Stomach (tissue), 9 donors: ENCODE results near the gene AAR2. TPM values are rescaled to one million over a fixed set of nuclear protein-coding genes. Genes with fewer than 3 reads are reported as not detected.

Source experiments
- DNase-seq, 2 donors: peaks; one replicate each; pipeline versions ENCODE4 v3.0.0 to v3.0.0-alpha.2; 2013 to 2019
- H3K27ac ChIP-seq, 5 donors: fragments of 200-600 bp in 4 of 5; sonication (generic) in 4 of 5; one replicate each; pipeline ENCODE4 v1.5.1; 2013 to 2019; ENCODE audit warnings: mild to moderate bottlenecking in 1 of 5, moderate library complexity in 1 of 5
- H3K27me3 ChIP-seq, 3 donors: fragments of 200-600 bp; sonication (generic); one replicate each; pipeline ENCODE4 v1.5.1; 2017 to 2019; ENCODE audit warnings: mixed run types in 1 of 3
- H3K36me3 ChIP-seq, 4 donors: fragments of 200-600 bp; sonication (generic); 1 replicate in 3 of 4; 2 replicates in 1 of 4; pipeline ENCODE4 v1.5.1; 2016 to 2019
- H3K4me1 ChIP-seq, 4 donors: fragments of 200-600 bp; sonication (generic); one replicate each; pipeline ENCODE4 v1.5.1; 2016 to 2019
- H3K4me3 ChIP-seq, 4 donors: fragments of 200-600 bp; sonication (generic) in 3 of 4; one replicate each; pipeline ENCODE4 v1.5.1; 2016 to 2019; ENCODE audit warnings: mild to moderate bottlenecking in 1 of 4
- H3K9me3 ChIP-seq, 4 donors: fragments of 200-600 bp; sonication (generic); one replicate each; pipeline ENCODE4 v1.5.1; 2016 to 2019
- EP300 ChIP-seq: sonication (generic); formaldehyde crosslinking; IDR thresholded peaks from one replicate; pipeline ENCODE4 v1.6.1; 2017; ENCODE audit warnings: antibody characterized with exemption
- POLR2A ChIP-seq, 4 donors: fragments of 450-650 bp; IDR thresholded peaks; one replicate each; pipeline ENCODE4 v1.6.1; 2016; ENCODE audit warnings: antibody characterized with exemption in 4 of 4, control low read depth in 2 of 4, mild to moderate bottlenecking in 1 of 4, moderate library complexity in 1 of 4
- POLR2AphosphoS5 ChIP-seq, 3 donors: sonication (generic); formaldehyde crosslinking; IDR thresholded peaks; one replicate each; pipeline ENCODE4 v1.6.1; 2016; ENCODE audit warnings: antibody characterized with exemption in 3 of 3
- WGBS, 5 donors: extraction: QIAGEN DNeasy Blood & Tissue Kit in 3 of 5; methylation state at CpG; one replicate each; pipeline versions ENCODE4 v1.1.5 to v1.1.7; 2013 to 2018; 5-methylcytosine and 5-hydroxymethylcytosine counted together
- intact Hi-C: fragments of 100-400 bp; cut with DNase I; formaldehyde crosslinking; loops from one replicate; pipeline ENCODE4 v1.15.1; 2023; ENCODE audit warnings: low total_unique reads
- polyA plus RNA-seq, 3 donors: library from polyadenylated mRNA; stranded (reverse); fragments of 200-250 nt; gene quantifications; one replicate each; pipeline ENCODE4 v1.2.3, GENCODE V29; 2013
- total RNA-seq, 5 donors: library from RNA; depleted of rRNA; stranded (reverse); fragments of >200 nt; gene quantifications; one replicate each; pipeline versions ENCODE4 v1.1.0 to v1.2.3, GENCODE V29; 2014 to 2016
- TF ChIP-seq, protein P1 (sequence below), 7 experiments: fragments of 450-650 bp in 4 of 7; fragments of 200-600 bp in 3 of 7; sonication (generic) in 3 of 7; IDR thresholded peaks; one replicate each; pipeline ENCODE4 v1.5.1; 2016 to 2019; ENCODE audit warnings: antibody characterized with exemption in 7 of 7, control low read depth in 2 of 7, mild to moderate bottlenecking in 1 of 7
- donor health status: healthy with polysubstance abuse.
- donor health status: Bipolar disorder and iron deficiency.
- donor health status: healthy.

The AAR2 gene
- total and polyA plus RNA-seq, 8 donors, result 4.7 to 75.6 (median 19.7) TPM

DNA sequence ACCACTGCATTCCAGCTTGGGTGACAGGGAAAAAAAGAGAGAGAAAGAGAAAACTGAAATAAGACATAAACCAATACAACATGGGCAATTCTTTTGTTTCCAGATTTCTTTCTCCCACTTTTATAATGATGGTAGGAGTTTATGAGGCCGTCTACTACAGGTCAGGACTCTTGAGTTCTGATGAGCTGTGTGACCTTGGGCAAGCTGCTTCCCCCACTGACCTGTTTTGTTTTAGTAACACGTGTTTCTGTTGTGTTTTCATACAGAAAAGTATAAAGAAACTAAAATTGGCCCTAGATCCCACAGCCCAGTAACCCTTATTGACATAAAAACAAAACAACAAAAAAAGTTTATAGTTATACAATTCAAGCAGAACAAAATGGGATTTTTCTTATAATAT lies 22.9 kb upstream of the AAR2 start:
- no peaks in the 10 kb centered on the region for H3K4me1 ChIP-seq
- no peak overlapping the region for H3K27ac ChIP-seq
- H3K36me3 ChIP-seq, result peaks cover 24 to 98% (median 91%) of the 10 kb centered on the region in 4 donors
- no peaks in the 10 kb centered on the region for H3K27me3 ChIP-seq
- no peak for TF ChIP-seq EP300
- TF ChIP-seq, protein P1, sequence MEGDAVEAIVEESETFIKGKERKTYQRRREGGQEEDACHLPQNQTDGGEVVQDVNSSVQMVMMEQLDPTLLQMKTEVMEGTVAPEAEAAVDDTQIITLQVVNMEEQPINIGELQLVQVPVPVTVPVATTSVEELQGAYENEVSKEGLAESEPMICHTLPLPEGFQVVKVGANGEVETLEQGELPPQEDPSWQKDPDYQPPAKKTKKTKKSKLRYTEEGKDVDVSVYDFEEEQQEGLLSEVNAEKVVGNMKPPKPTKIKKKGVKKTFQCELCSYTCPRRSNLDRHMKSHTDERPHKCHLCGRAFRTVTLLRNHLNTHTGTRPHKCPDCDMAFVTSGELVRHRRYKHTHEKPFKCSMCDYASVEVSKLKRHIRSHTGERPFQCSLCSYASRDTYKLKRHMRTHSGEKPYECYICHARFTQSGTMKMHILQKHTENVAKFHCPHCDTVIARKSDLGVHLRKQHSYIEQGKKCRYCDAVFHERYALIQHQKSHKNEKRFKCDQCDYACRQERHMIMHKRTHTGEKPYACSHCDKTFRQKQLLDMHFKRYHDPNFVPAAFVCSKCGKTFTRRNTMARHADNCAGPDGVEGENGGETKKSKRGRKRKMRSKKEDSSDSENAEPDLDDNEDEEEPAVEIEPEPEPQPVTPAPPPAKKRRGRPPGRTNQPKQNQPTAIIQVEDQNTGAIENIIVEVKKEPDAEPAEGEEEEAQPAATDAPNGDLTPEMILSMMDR (IDR thresholded peaks at IDR 0.05), result no peak
- TF ChIP-seq POLR2A (IDR thresholded peaks at IDR 0.05), result no peak
- TF ChIP-seq POLR2AphosphoS5 (IDR thresholded peaks at IDR 0.05), result no peak
- H3K9me3 ChIP-seq, result no peaks in the 10 kb centered on the region
- WGBS, 5 donors, result 46 to 64% (median 63%) methylated on average over 2 of the region's 2 CpGs
- DNase-seq, result no peak
- H3K4me3 ChIP-seq, result no peak overlapping the region
- intact Hi-C loops, result no loop called here

DNA sequence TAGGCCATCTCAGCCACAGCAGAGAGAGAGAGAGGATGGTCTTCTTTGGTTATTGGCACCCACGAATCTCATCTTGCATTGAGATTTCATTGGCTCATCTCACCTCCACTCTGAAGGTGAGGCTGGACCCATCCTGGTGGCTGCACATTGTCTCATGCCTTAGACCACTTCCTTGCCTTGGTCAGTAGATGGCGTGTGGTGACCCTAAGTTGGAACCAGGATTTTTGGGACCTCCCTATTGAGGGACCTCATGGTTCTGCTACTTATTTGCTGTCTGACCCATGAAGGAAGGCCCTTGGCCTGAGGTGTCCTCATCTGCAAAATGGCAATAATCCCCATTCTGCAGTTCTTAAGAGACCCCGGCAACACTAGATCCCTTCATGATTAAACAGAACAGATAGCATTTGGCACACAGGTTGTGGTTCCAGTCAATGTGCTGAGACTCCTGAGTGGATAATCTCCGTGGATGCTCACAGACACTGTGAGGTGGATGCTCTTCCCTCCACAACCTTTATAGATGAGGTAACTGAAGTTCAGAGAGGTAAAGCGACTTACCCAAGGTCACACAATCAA lies 21.5 kb upstream of the AAR2 start:
- Histone ChIP-seq H3K4me3 (no peak overlapping the region), H3K9me3 (no peaks in the 10 kb centered on the region), H3K27ac (no peak overlapping the region), H3K36me3 (peaks cover 28 to 98% (median 91%) of the 10 kb centered on the region in 4 donors), H3K27me3 (no peaks in the 10 kb centered on the region), H3K4me1 (no peaks in the 10 kb centered on the region)
- TF ChIP-seq POLR2A (IDR thresholded peaks at IDR 0.05), result no peak
- no peak for TF ChIP-seq POLR2AphosphoS5 (IDR thresholded peaks at IDR 0.05)
- TF ChIP-seq EP300, result no peak
- TF ChIP-seq, protein P1 (IDR thresholded peaks at IDR 0.05), result peak in 1 of 7 experiments; percentile 13
- intact Hi-C loops, result no loop called here
- DNase-seq, result peak in 1 of 2 donors; percentile 47
- WGBS, 5 donors, result 64 to 82% (median 71%) methylated on average over 5 of the region's 5 CpGs

GRCh38 chr20:36215778-36216177 lies 20.5 kb upstream of the AAR2 start:
- H3K27me3 ChIP-seq, result no peaks in the 10 kb centered on the region
- intact Hi-C loops, result no loop called here
- 92 to 96% (median 93%) methylated on average over 4 of the region's 4 CpGs for WGBS, 5 donors
- no peak for DNase-seq
- no peak overlapping the region for H3K4me3 ChIP-seq
- H3K9me3 ChIP-seq, result no peaks in the 10 kb centered on the region
- H3K27ac ChIP-seq, result no peak overlapping the region
- no peak for TF ChIP-seq POLR2AphosphoS5 (IDR thresholded peaks at IDR 0.05)
- no peak for TF ChIP-seq EP300
- TF ChIP-seq, protein P1 (IDR thresholded peaks at IDR 0.05), result no peak
- no peak for TF ChIP-seq POLR2A (IDR thresholded peaks at IDR 0.05)
- peaks cover 22 to 98% (median 91%) of the 10 kb centered on the region in 4 donors for H3K36me3 ChIP-seq
- H3K4me1 ChIP-seq, result no peaks in the 10 kb centered on the region

- H3K27me3 ChIP-seq, result no peaks in the 10 kb centered on the region
- H3K9me3 ChIP-seq, result no peaks in the 10 kb centered on the region
- no peak overlapping the region for H3K27ac ChIP-seq
- H3K4me1 ChIP-seq, result no peaks in the 10 kb centered on the region
- TF ChIP-seq, protein P1 (IDR thresholded peaks at IDR 0.05), result no peak
- no peak for TF ChIP-seq EP300
- TF ChIP-seq POLR2AphosphoS5 (IDR thresholded peaks at IDR 0.05), result no peak
- no peak for TF ChIP-seq POLR2A (IDR thresholded peaks at IDR 0.05)
- peaks cover 26 to 98% (median 91%) of the 10 kb centered on the region in 4 donors for H3K36me3 ChIP-seq
- intact Hi-C loops, result no loop called here
- no peak for DNase-seq
- 72 to 81% (median 78%) methylated on average over 7 of the region's 7 CpGs for WGBS, 5 donors
- H3K4me3 ChIP-seq, result no peak overlapping the region
Measured at GRCh38 chr20:36216314-36217025, 19.8 kb upstream of the AAR2 start.
